H9 (cell line): ENCODE data around the gene ATF5. TPM values are rescaled to one million over a fixed set of nuclear protein-coding genes. Genes with fewer than 3 reads are reported as not detected.

Source experiments
- DNase-seq: peaks from one replicate; pipeline ENCODE4 v3.0.0-alpha.2; 2017
- H2AFZ ChIP-seq: one replicate; pipeline ENCODE4 v1.6.1; 2013; ENCODE audit warnings: mild to moderate bottlenecking, low read length, control low read depth, moderate library complexity
- H2AK5ac ChIP-seq: 2 replicates; pipeline ENCODE4 v1.6.1; 2013; ENCODE audit warnings: low read length, control low read depth, mixed read lengths; ENCODE audit not compliant: insufficient read length
- H2BK120ac ChIP-seq: one replicate; pipeline ENCODE4 v1.6.1; 2013; ENCODE audit warnings: low read depth, mild to moderate bottlenecking, low read length, control low read depth, inconsistent platforms; ENCODE audit not compliant: poor library complexity, severe bottlenecking
- H2BK12ac ChIP-seq: 2 replicates; pipeline ENCODE4 v1.6.1; 2013; ENCODE audit warnings: low read length, control low read depth, mixed read lengths, low read depth; ENCODE audit not compliant: insufficient read length
- H2BK15ac ChIP-seq: 2 replicates; pipeline ENCODE4 v1.6.1; 2013; ENCODE audit warnings: low read depth, low read length, control low read depth
- H2BK20ac ChIP-seq: one replicate; pipeline ENCODE4 v1.6.1; 2013; ENCODE audit warnings: low read depth, mild to moderate bottlenecking, low read length, control low read depth, inconsistent platforms; ENCODE audit not compliant: poor library complexity, severe bottlenecking
- H2BK5ac ChIP-seq: 2 replicates; pipeline ENCODE4 v1.6.1; 2013; ENCODE audit warnings: low read length, control low read depth, mixed read lengths; ENCODE audit not compliant: insufficient read length
- H3K14ac ChIP-seq: 2 replicates; pipeline ENCODE4 v1.6.1; 2013; ENCODE audit warnings: low read length, control low read depth; ENCODE audit not compliant: insufficient read depth
- H3K18ac ChIP-seq: 2 replicates; pipeline ENCODE4 v1.6.1; 2013; ENCODE audit warnings: low read depth, mild to moderate bottlenecking, mixed read lengths, low read length, control low read depth; ENCODE audit not compliant: insufficient read length
- H3K23ac ChIP-seq: 2 replicates; pipeline ENCODE4 v1.6.1; 2013; ENCODE audit warnings: low read length, control low read depth, mixed read lengths, low read depth; ENCODE audit not compliant: insufficient read length
- H3K23me2 ChIP-seq: 2 replicates; pipeline ENCODE4 v1.6.1; 2013; ENCODE audit warnings: low read depth, mild to moderate bottlenecking, mixed read lengths, low read length, control low read depth; ENCODE audit not compliant: insufficient read length, poor library complexity, severe bottlenecking
- H3K27ac ChIP-seq: 2 replicates; pipeline ENCODE4 v1.5.1; 2013; ENCODE audit warnings: low read length, control low read depth, mixed read lengths, low read depth; ENCODE audit not compliant: insufficient read length
- H3K27me3 ChIP-seq: 2 replicates; pipeline ENCODE4 v1.6.1; 2013; ENCODE audit warnings: low read length, control low read depth, inconsistent platforms; ENCODE audit not compliant: insufficient read depth
- H3K4ac ChIP-seq: 2 replicates; pipeline ENCODE4 v1.6.1; 2013; ENCODE audit warnings: low read depth, mild to moderate bottlenecking, control low read depth, inconsistent platforms, low read length, moderate library complexity
- H3K4me1 ChIP-seq: 2 replicates; pipeline ENCODE4 v1.6.1; 2013; ENCODE audit warnings: low read length, control low read depth, inconsistent platforms; ENCODE audit not compliant: insufficient read depth
- H3K4me2 ChIP-seq: 2 replicates; pipeline ENCODE4 v1.6.1; 2013; ENCODE audit warnings: low read length, control low read depth, mixed read lengths; ENCODE audit not compliant: insufficient read length, insufficient read depth
- H3K56ac ChIP-seq: 2 replicates; pipeline ENCODE4 v1.6.1; 2013; ENCODE audit warnings: low read depth, mild to moderate bottlenecking, mixed read lengths, low read length, control low read depth; ENCODE audit not compliant: insufficient read length
- H3K79me1 ChIP-seq: 2 replicates; pipeline ENCODE4 v1.6.1; 2013; ENCODE audit warnings: low read depth, mild to moderate bottlenecking, moderate library complexity, low read length, control low read depth, inconsistent platforms; ENCODE audit not compliant: insufficient read depth, poor library complexity, severe bottlenecking
- H3K79me2 ChIP-seq: 2 replicates; pipeline ENCODE4 v1.6.1; 2013; ENCODE audit warnings: low read length, control low read depth, inconsistent platforms; ENCODE audit not compliant: insufficient read depth
- H3K9ac ChIP-seq: 2 replicates; pipeline ENCODE4 v1.6.1; 2013; ENCODE audit warnings: low read length, control low read depth, mixed read lengths; ENCODE audit not compliant: insufficient read length; ENCODE audit errors: extremely low read depth
- H3K9me3 ChIP-seq: one replicate; pipeline ENCODE4 v1.6.1; 2013; ENCODE audit warnings: low read depth, low read length, inconsistent platforms; ENCODE audit not compliant: control insufficient read depth
- H3T11ph ChIP-seq: one replicate; pipeline ENCODE4 v1.6.1; 2013; ENCODE audit warnings: mild to moderate bottlenecking, low read length, control low read depth, inconsistent platforms
- H4K20me1 ChIP-seq: one replicate; pipeline ENCODE4 v1.6.1; 2013; ENCODE audit not compliant: control insufficient read depth, insufficient read length, insufficient read depth
- H4K5ac ChIP-seq: 2 replicates; pipeline ENCODE4 v1.6.1; 2013; ENCODE audit warnings: low read depth, mild to moderate bottlenecking, mixed read lengths, low read length, control low read depth; ENCODE audit not compliant: insufficient read length
- H4K8ac ChIP-seq: replicated peaks from 2 replicates; pipeline ENCODE4 v1.6.1; 2013; ENCODE audit warnings: low read length, control low read depth, mixed read lengths, low read depth; ENCODE audit not compliant: insufficient read length
- H4K91ac ChIP-seq: 2 replicates; pipeline ENCODE4 v1.6.1; 2013; ENCODE audit warnings: low read depth, mild to moderate bottlenecking, moderate library complexity, mixed read lengths, low read length, control low read depth; ENCODE audit not compliant: insufficient read length
- H3K27ac Mint-ChIP-seq, 3 experiments: 2 replicates in 2 of 3; 3 replicates in 1 of 3; pipeline ENCODE4 v1.8.0; 2020 to 2021; ENCODE audit warnings: mixed read lengths in 3 of 3, mild to moderate bottlenecking in 1 of 3, moderate library complexity in 1 of 3
- H3K27me3 Mint-ChIP-seq: 2 replicates; pipeline ENCODE4 v1.8.0; 2021; ENCODE audit warnings: low read depth, mild to moderate bottlenecking, moderate library complexity, mixed read lengths
- H3K36me3 Mint-ChIP-seq, 3 experiments: 2 replicates in 2 of 3; 3 replicates in 1 of 3; pipeline ENCODE4 v1.8.0; 2020 to 2021; ENCODE audit warnings: low read depth in 3 of 3, mixed read lengths in 3 of 3; ENCODE audit not compliant: insufficient read depth in 1 of 3
- H3K4me1 Mint-ChIP-seq, 2 experiments: 2 replicates each; pipeline ENCODE4 v1.8.0; 2020; ENCODE audit warnings: mixed read lengths in 2 of 2
- H3K4me3 Mint-ChIP-seq, 2 experiments: 2 replicates in 1 of 2; 3 replicates in 1 of 2; pipeline ENCODE4 v1.8.0; 2020 to 2021; ENCODE audit warnings: mild to moderate bottlenecking in 2 of 2, mixed read lengths in 2 of 2, moderate library complexity in 1 of 2
- H3K9me3 Mint-ChIP-seq, 2 experiments: 2 replicates in 1 of 2; 3 replicates in 1 of 2; pipeline ENCODE4 v1.8.0; 2020; ENCODE audit warnings: mild to moderate bottlenecking in 2 of 2, mixed read lengths in 2 of 2, moderate library complexity in 1 of 2
- CTCF ChIP-seq: fragments of 200-600 bp; sonication (generic); conservative IDR thresholded peaks from 3 replicates; pipeline ENCODE4 v1.8.0; 2021; ENCODE audit warnings: antibody characterized with exemption, mild to moderate bottlenecking
- WGBS: extraction: QIAGEN DNeasy Blood & Tissue Kit; methylation state at CpG from one replicate; pipeline ENCODE4 v1.1.7; 2013; ENCODE audit warnings: missing lambda C conversion rate, low lambda C conversion rate, mixed read lengths; ENCODE audit not compliant: insufficient read length; ENCODE audit errors: extremely low coverage; 5-methylcytosine and 5-hydroxymethylcytosine counted together
- total RNA-seq: library from RNA; stranded (reverse); gene quantifications from 2 replicates; pipeline ENCODE4 v1.2.1, GENCODE V29; 2021

The ATF5 gene
- total RNA-seq, 1 experiment from 2014 or later = 18.5 TPM

GRCh38 chr19:49950590-49950948 lies 21.6 kb downstream of the ATF5 start:
- Mint-ChIP-seq H3K27me3 (peaks cover 8% of the 10 kb centered on the region), H3K36me3 (no peaks in the 10 kb centered on the region; a peak in 1 of 7 replicates), H3K27ac (no peak overlapping the region), H3K9me3 (no peaks in the 10 kb centered on the region; a peak in 3 of 5 replicates), H3K4me1 (peaks cover 15 to 23% of the 10 kb centered on the region in 2 experiments), H3K4me3 (no peak overlapping the region)
- H3K56ac ChIP-seq = no peak overlapping the region
- H3K14ac ChIP-seq = no peak overlapping the region
- no peak overlapping the region for H2AFZ ChIP-seq
- no peak overlapping the region for H2BK5ac ChIP-seq
- no peaks in the 10 kb centered on the region for H3K9me3 ChIP-seq
- H2BK12ac ChIP-seq = no peak overlapping the region
- H3K79me2 ChIP-seq = no peaks in the 10 kb centered on the region
- WGBS = no CpG with 5 or more reads among the region's 5 CpGs
- no peak overlapping the region for H3K4ac ChIP-seq
- no peak overlapping the region for H3K27ac ChIP-seq
- H3K27me3 ChIP-seq = no peaks in the 10 kb centered on the region
- H3K4me1 ChIP-seq = 0 out of 2 replicates have a peak, but pooled peaks cover 3% of the 10 kb centered on the region
- no peak overlapping the region for H3K9ac ChIP-seq
- H3K23me2 ChIP-seq = no peaks in the 10 kb centered on the region
- H2AK5ac ChIP-seq = no peak overlapping the region
- no peak overlapping the region for H3K23ac ChIP-seq
- DNase-seq = no peak
- no peak overlapping the region for H4K91ac ChIP-seq
- H2BK20ac ChIP-seq = no peak overlapping the region
- H4K5ac ChIP-seq = no peak overlapping the region
- H3K4me2 ChIP-seq = no peak overlapping the region
- no peak overlapping the region for H3K18ac ChIP-seq
- no peak overlapping the region for H3T11ph ChIP-seq
- no peaks in the 10 kb centered on the region for H4K20me1 ChIP-seq
- H4K8ac ChIP-seq = no peak overlapping the region
- H2BK120ac ChIP-seq = no peak overlapping the region
- no peaks in the 10 kb centered on the region for H3K79me1 ChIP-seq
- H2BK15ac ChIP-seq = no peak overlapping the region
- no peak for TF ChIP-seq CTCF
